ENCODE data around the gene HLA-DQB2.

HLA-DQB2 gene

GRCh38 chr6:32803416-32803815 lies 40.1 kb upstream of the HLA-DQB2 start:
- Histone ChIP-seq H3K36me3 (ENCODE audit: insufficient read depth, low read length) (no peaks in the 10 kb centered on the region), H2AFZ (ENCODE audit: low read length) (no peak overlapping the region), H3K27me3 (ENCODE audit: insufficient read depth, low read length, poor library complexity, severe bottlenecking) (peaks cover 30% of the 10 kb centered on the region), H3F3A (ENCODE audit: low read depth) (no peaks in the 10 kb centered on the region), H3K4me1 (ENCODE audit: insufficient read depth, low read length, poor library complexity, severe bottlenecking) (peaks cover 9% of the 10 kb centered on the region), H3K9ac (ENCODE audit: low read depth, low read length, poor library complexity, severe bottlenecking) (no peak overlapping the region), H3K9me3 (ENCODE audit: insufficient read depth, low read depth, low read length) (no peaks in the 10 kb centered on the region), H3K4me2 (ENCODE audit: low read depth, low read length, poor library complexity, severe bottlenecking) (no peak overlapping the region), H3K9me2 (replicated peaks; ENCODE audit: low read depth, low read length) (no peaks in the 10 kb centered on the region), H4K20me1 (ENCODE audit: insufficient read depth, low read length, poor library complexity, severe bottlenecking) (no peaks in the 10 kb centered on the region), H3K4me3 (ENCODE audit: low read length, poor library complexity, severe bottlenecking) (no peak overlapping the region), H3K79me2 (ENCODE audit: insufficient read depth, low read length) (no peaks in the 10 kb centered on the region)
- no peak for TF ChIP-seq CTCF (conservative IDR thresholded peaks at IDR 0.05; ENCODE audit: low read length)
- no peak for TF ChIP-seq EZH2phosphoT487 (IDR thresholded peaks at IDR 0.05; ENCODE audit: borderline replicate concordance)

GRCh38 chr6:32799740-32800139 lies 36.4 kb upstream of the HLA-DQB2 start:
- Histone ChIP-seq H3K9me2 (replicated peaks; ENCODE audit: low read depth, low read length) (no peaks in the 10 kb centered on the region), H3K9ac (ENCODE audit: low read depth, low read length, poor library complexity, severe bottlenecking) (no peak overlapping the region), H2AFZ (ENCODE audit: low read length) (no peak overlapping the region), H3K9me3 (ENCODE audit: insufficient read depth, low read depth, low read length) (no peaks in the 10 kb centered on the region), H3K4me1 (ENCODE audit: insufficient read depth, low read length, poor library complexity, severe bottlenecking) (no peaks in the 10 kb centered on the region), H3K79me2 (ENCODE audit: insufficient read depth, low read length) (no peaks in the 10 kb centered on the region), H3K4me2 (ENCODE audit: low read depth, low read length, poor library complexity, severe bottlenecking) (no peak overlapping the region), H3K4me3 (ENCODE audit: low read length, poor library complexity, severe bottlenecking) (no peak overlapping the region), H3K36me3 (ENCODE audit: insufficient read depth, low read length) (no peaks in the 10 kb centered on the region), H4K20me1 (ENCODE audit: insufficient read depth, low read length, poor library complexity, severe bottlenecking) (no peaks in the 10 kb centered on the region), H3F3A (ENCODE audit: low read depth) (no peaks in the 10 kb centered on the region), H3K27me3 (ENCODE audit: insufficient read depth, low read length, poor library complexity, severe bottlenecking) (peaks cover 28% of the 10 kb centered on the region)
- TF ChIP-seq CTCF (conservative IDR thresholded peaks at IDR 0.05; ENCODE audit: low read length) (no peak), EZH2phosphoT487 (IDR thresholded peaks at IDR 0.05; ENCODE audit: borderline replicate concordance) (no peak)

GRCh38 chr6:32799168-32799567 lies 35.8 kb upstream of the HLA-DQB2 start:
- Histone ChIP-seq H3K9ac (ENCODE audit: low read depth, low read length, poor library complexity, severe bottlenecking) (no peak overlapping the region), H3K4me3 (ENCODE audit: low read length, poor library complexity, severe bottlenecking) (no peak overlapping the region), H3K36me3 (ENCODE audit: insufficient read depth, low read length) (no peaks in the 10 kb centered on the region), H2AFZ (ENCODE audit: low read length) (no peak overlapping the region), H3F3A (ENCODE audit: low read depth) (no peaks in the 10 kb centered on the region), H3K4me1 (ENCODE audit: insufficient read depth, low read length, poor library complexity, severe bottlenecking) (peaks cover 5% of the 10 kb centered on the region), H3K27me3 (ENCODE audit: insufficient read depth, low read length, poor library complexity, severe bottlenecking) (peaks cover 22% of the 10 kb centered on the region), H3K9me3 (ENCODE audit: insufficient read depth, low read depth, low read length) (no peaks in the 10 kb centered on the region), H3K79me2 (ENCODE audit: insufficient read depth, low read length) (no peaks in the 10 kb centered on the region), H3K9me2 (replicated peaks; ENCODE audit: low read depth, low read length) (no peaks in the 10 kb centered on the region), H3K4me2 (ENCODE audit: low read depth, low read length, poor library complexity, severe bottlenecking) (no peak overlapping the region), H4K20me1 (ENCODE audit: insufficient read depth, low read length, poor library complexity, severe bottlenecking) (no peaks in the 10 kb centered on the region)
- TF ChIP-seq CTCF (conservative IDR thresholded peaks at IDR 0.05; ENCODE audit: low read length), result no peak
- TF ChIP-seq EZH2phosphoT487 (IDR thresholded peaks at IDR 0.05; ENCODE audit: borderline replicate concordance), result no peak
